HepG2 (cell line): ENCODE data around the gene DDT. TPM values are rescaled to one million over a fixed set of nuclear protein-coding genes. Genes with fewer than 3 reads are reported as not detected.

Experiments used
- DMAP1 ChIP-seq: IDR thresholded peaks from 2 replicates; pipeline ENCODE4 v1.6.1; 2016
- ELF4 ChIP-seq: sonication (generic); formaldehyde crosslinking; IDR thresholded peaks from 2 replicates; pipeline ENCODE4 v1.5.0; 2020; ENCODE audit warnings: missing genetic modification reagents, mild to moderate bottlenecking, moderate library complexity, borderline replicate concordance
- HDAC1 ChIP-seq: sonication (generic); formaldehyde crosslinking; IDR thresholded peaks from 2 replicates; pipeline ENCODE4 v1.5.1; 2020; ENCODE audit warnings: mild to moderate bottlenecking, missing genetic modification reagents
- KAT8 ChIP-seq: IDR thresholded peaks from 2 replicates; pipeline ENCODE4 v1.6.1; 2016; ENCODE audit warnings: missing genetic modification reagents, missing compliant biosample characterization
- MAFG ChIP-seq: sonication (generic); formaldehyde crosslinking; IDR thresholded peaks from 2 replicates; pipeline ENCODE4 v1.5.1; 2020; ENCODE audit warnings: mild to moderate bottlenecking, missing genetic modification reagents
- PTBP1 ChIP-seq: fragments of 200-400 bp; formaldehyde crosslinking; IDR thresholded peaks from 2 replicates; pipeline ENCODE4 v1.6.1; 2018; ENCODE audit warnings: low read length, low read depth; ENCODE audit not compliant: poor library complexity, severe bottlenecking
- RCOR2 ChIP-seq: IDR thresholded peaks from 2 replicates; pipeline ENCODE4 v1.6.1; 2016; ENCODE audit warnings: missing biosample characterization, missing genetic modification reagents
- SMYD3 ChIP-seq: sonication (generic); formaldehyde crosslinking; IDR thresholded peaks from 2 replicates; pipeline ENCODE4 v1.8.1; 2023; ENCODE audit warnings: mild to moderate bottlenecking, missing genetic modification reagents
- SOX13 ChIP-seq, 3 experiments: fragments of 450-650 bp in 1 of 3; sonication (generic) in 1 of 3; formaldehyde crosslinking in 1 of 3; IDR thresholded peaks in 2 of 3; conservative IDR thresholded peaks in 1 of 3; 2 replicates each; pipeline versions ENCODE4 v1.5.0 to v1.6.1; 2016 to 2020; ENCODE audit warnings: antibody characterized with exemption in 1 of 3, mild to moderate bottlenecking in 1 of 3, missing compliant biosample characterization in 1 of 3, missing genetic modification reagents in 1 of 3, moderate library complexity in 1 of 3
- SUZ12 ChIP-seq: fragments of 150-350 bp; IDR thresholded peaks from 2 replicates; pipeline ENCODE4 v1.6.1; 2014; ENCODE audit warnings: low read depth, low read length
- ZNF101 ChIP-seq: sonication (generic); formaldehyde crosslinking; IDR thresholded peaks from 2 replicates; pipeline ENCODE4 v1.4.0; 2020; ENCODE audit warnings: mild to moderate bottlenecking, low read depth, missing genetic modification reagents, borderline replicate concordance
- ZNF251 ChIP-seq: sonication (generic); formaldehyde crosslinking; IDR thresholded peaks from 2 replicates; pipeline ENCODE4 v1.9.0; 2021; ENCODE audit warnings: mild to moderate bottlenecking, missing genetic modification reagents
- ZNF549 ChIP-seq: sonication (generic); formaldehyde crosslinking; IDR thresholded peaks from 2 replicates; pipeline ENCODE4 v1.5.0; 2020; ENCODE audit warnings: missing genetic modification reagents
- ZNF761 ChIP-seq: sonication (generic); formaldehyde crosslinking; conservative IDR thresholded peaks from 2 replicates; pipeline ENCODE4 v1.4.0; 2020; ENCODE audit warnings: mild to moderate bottlenecking, missing genetic modification reagents
- ZNF850 ChIP-seq: sonication (generic); formaldehyde crosslinking; conservative IDR thresholded peaks from 2 replicates; pipeline ENCODE4 v1.9.0; 2021; ENCODE audit warnings: mild to moderate bottlenecking, missing genetic modification reagents
- polyA plus RNA-seq, 8 experiments: library from polyadenylated mRNA; depleted of rRNA in 3 of 8; stranded (reverse) in 7 of 8; unstranded in 1 of 8; fragments of >200 nt; fragmentation: Illumina TruSeq in 4 of 8; extraction: Trizol in 4 of 8; gene quantifications; 2 replicates each; pipeline versions ENCODE4 v1.2.1 to v1.2.3, GENCODE V29; 2011 to 2016; ENCODE audit warnings: low read depth in 4 of 8, missing spikeins in 1 of 8, mixed read lengths in 1 of 8; ENCODE audit not compliant: insufficient read depth in 1 of 8
- total RNA-seq, 5 experiments: library from RNA; depleted of rRNA; stranded (reverse); fragments of >200 nt; fragmentation: Illumina TruSeq; extraction: Trizol; gene quantifications; 2 replicates each; pipeline ENCODE4 v1.2.3, GENCODE V29; 2016; ENCODE audit warnings: low read depth in 1 of 5
- TF ChIP-seq, protein P1 (sequence below): sonication (generic); formaldehyde crosslinking; IDR thresholded peaks from 2 replicates; pipeline ENCODE4 v1.4.0; 2020; ENCODE audit warnings: missing genetic modification reagents, mild to moderate bottlenecking, borderline replicate concordance
- TF ChIP-seq, protein P2 (sequence below): sonication (generic); formaldehyde crosslinking; IDR thresholded peaks from 2 replicates; pipeline ENCODE4 v1.4.0; 2020; ENCODE audit warnings: missing genetic modification reagents
- TF ChIP-seq, protein P3 (sequence below): sonication (generic); formaldehyde crosslinking; conservative IDR thresholded peaks from 2 replicates; pipeline ENCODE4 v1.8.1; 2023; ENCODE audit warnings: missing genetic modification reagents
- TF ChIP-seq, protein P4 (sequence below): IDR thresholded peaks from 2 replicates; pipeline ENCODE4 v1.6.1; 2016
- TF ChIP-seq, protein P5 (sequence below): sonication (generic); formaldehyde crosslinking; IDR thresholded peaks from 2 replicates; pipeline ENCODE4 v1.8.1; 2022; ENCODE audit warnings: mild to moderate bottlenecking, missing genetic modification reagents

Gene DDT
- total and polyA plus RNA-seq, 2 of the 13 experiments (the other 11 are each of a cell fraction or from before 2014, with no cell fraction given), result 143 to 181 TPM

DNA sequence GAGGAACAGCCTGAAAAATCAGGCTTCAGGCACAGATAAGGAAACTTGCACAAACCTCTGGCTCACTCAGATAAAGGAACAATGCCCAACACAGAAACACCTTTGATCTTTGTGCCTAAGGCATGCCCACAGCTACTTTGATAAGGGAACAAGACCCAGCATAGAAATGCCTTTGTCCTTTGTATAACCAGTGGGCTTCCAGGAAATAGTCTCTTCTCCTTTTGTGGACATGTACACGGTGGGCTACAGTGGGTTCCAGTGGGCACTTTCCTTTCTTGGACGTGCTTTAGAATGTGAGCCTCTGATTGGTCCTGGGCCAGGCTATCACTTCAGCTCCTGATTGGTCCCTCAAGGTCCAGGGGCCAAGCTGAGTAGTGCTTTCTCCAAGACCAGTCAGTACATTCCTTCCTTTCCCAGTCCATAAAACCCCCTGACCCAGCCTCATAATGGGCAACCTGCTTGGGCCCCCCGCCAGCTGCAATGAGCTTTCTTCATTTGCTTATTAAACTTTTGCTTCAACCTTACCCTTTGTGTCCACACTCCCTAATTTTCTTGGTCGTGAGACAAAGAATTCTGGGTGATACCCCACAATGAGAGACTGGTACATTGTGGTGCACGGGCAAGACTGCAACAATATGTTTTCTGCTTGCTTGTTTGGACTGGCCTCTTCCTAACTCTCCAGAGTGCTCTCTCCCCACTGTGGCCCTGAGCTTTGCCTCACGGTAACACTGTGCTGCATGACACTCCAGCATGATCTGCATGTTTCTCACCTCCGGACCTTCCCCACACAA, 35.2 kb upstream of the DDT start (continued):
- TF ChIP-seq, protein P1, sequence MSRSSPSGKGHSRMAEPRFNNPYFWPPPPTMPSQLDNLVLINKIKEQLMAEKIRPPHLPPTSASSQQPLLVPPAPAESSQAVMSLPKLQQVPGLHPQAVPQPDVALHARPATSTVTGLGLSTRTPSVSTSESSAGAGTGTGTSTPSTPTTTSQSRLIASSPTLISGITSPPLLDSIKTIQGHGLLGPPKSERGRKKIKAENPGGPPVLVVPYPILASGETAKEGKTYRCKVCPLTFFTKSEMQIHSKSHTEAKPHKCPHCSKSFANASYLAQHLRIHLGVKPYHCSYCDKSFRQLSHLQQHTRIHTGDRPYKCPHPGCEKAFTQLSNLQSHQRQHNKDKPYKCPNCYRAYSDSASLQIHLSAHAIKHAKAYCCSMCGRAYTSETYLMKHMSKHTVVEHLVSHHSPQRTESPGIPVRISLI (CRISPR knock-in tag), result no peak
- TF ChIP-seq ZNF850 (CRISPR knock-in tag), result no peak
- TF ChIP-seq KAT8 (CRISPR knock-in tag), result no peak; the same call in 1 of the 2 replicates
- no peak for TF ChIP-seq ZNF251 (CRISPR knock-in tag)
- no peak for TF ChIP-seq ZNF101 (CRISPR knock-in tag)
- no peak for TF ChIP-seq SUZ12
- TF ChIP-seq ELF4, result no peak
- no peak for TF ChIP-seq ZNF549 (CRISPR knock-in tag)
- no peak for TF ChIP-seq SMYD3
- TF ChIP-seq, protein P2, sequence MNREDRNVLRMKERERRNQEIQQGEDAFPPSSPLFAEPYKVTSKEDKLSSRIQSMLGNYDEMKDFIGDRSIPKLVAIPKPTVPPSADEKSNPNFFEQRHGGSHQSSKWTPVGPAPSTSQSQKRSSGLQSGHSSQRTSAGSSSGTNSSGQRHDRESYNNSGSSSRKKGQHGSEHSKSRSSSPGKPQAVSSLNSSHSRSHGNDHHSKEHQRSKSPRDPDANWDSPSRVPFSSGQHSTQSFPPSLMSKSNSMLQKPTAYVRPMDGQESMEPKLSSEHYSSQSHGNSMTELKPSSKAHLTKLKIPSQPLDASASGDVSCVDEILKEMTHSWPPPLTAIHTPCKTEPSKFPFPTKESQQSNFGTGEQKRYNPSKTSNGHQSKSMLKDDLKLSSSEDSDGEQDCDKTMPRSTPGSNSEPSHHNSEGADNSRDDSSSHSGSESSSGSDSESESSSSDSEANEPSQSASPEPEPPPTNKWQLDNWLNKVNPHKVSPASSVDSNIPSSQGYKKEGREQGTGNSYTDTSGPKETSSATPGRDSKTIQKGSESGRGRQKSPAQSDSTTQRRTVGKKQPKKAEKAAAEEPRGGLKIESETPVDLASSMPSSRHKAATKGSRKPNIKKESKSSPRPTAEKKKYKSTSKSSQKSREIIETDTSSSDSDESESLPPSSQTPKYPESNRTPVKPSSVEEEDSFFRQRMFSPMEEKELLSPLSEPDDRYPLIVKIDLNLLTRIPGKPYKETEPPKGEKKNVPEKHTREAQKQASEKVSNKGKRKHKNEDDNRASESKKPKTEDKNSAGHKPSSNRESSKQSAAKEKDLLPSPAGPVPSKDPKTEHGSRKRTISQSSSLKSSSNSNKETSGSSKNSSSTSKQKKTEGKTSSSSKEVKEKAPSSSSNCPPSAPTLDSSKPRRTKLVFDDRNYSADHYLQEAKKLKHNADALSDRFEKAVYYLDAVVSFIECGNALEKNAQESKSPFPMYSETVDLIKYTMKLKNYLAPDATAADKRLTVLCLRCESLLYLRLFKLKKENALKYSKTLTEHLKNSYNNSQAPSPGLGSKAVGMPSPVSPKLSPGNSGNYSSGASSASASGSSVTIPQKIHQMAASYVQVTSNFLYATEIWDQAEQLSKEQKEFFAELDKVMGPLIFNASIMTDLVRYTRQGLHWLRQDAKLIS (CRISPR knock-in tag), result no peak
- TF ChIP-seq, protein P3, sequence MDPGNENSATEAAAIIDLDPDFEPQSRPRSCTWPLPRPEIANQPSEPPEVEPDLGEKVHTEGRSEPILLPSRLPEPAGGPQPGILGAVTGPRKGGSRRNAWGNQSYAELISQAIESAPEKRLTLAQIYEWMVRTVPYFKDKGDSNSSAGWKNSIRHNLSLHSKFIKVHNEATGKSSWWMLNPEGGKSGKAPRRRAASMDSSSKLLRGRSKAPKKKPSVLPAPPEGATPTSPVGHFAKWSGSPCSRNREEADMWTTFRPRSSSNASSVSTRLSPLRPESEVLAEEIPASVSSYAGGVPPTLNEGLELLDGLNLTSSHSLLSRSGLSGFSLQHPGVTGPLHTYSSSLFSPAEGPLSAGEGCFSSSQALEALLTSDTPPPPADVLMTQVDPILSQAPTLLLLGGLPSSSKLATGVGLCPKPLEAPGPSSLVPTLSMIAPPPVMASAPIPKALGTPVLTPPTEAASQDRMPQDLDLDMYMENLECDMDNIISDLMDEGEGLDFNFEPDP (CRISPR knock-in tag), result no peak
- TF ChIP-seq, protein P4, sequence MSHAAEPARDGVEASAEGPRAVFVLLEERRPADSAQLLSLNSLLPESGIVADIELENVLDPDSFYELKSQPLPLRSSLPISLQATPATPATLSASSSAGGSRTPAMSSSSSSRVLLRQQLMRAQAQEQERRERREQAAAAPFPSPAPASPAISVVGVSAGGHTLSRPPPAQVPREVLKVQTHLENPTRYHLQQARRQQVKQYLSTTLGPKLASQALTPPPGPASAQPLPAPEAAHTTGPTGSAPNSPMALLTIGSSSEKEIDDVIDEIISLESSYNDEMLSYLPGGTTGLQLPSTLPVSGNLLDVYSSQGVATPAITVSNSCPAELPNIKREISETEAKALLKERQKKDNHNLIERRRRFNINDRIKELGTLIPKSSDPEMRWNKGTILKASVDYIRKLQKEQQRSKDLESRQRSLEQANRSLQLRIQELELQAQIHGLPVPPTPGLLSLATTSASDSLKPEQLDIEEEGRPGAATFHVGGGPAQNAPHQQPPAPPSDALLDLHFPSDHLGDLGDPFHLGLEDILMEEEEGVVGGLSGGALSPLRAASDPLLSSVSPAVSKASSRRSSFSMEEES (CRISPR knock-in tag), result no peak
- TF ChIP-seq DMAP1, result 0 out of 2 replicates have a peak, but pooled peaks have one; percentile 40
- TF ChIP-seq MAFG (CRISPR knock-in tag), result no peak
- TF ChIP-seq HDAC1 (CRISPR knock-in tag), result 0 out of 2 replicates have a peak, but pooled peaks have one; percentile 33
- TF ChIP-seq SOX13 (IDR thresholded peaks at IDR 0.05), result peak; percentile 98
- TF ChIP-seq SOX13 (CRISPR knock-in tag; conservative IDR thresholded peaks at IDR 0.05 in 1 of 2, IDR thresholded peaks at IDR 0.05 in 1 of 2), result peak in 1 of 2 experiments; percentile 99; a peak in 2 of 4 replicates
- no peak for TF ChIP-seq PTBP1
- no peak for TF ChIP-seq RCOR2
- TF ChIP-seq, protein P5, sequence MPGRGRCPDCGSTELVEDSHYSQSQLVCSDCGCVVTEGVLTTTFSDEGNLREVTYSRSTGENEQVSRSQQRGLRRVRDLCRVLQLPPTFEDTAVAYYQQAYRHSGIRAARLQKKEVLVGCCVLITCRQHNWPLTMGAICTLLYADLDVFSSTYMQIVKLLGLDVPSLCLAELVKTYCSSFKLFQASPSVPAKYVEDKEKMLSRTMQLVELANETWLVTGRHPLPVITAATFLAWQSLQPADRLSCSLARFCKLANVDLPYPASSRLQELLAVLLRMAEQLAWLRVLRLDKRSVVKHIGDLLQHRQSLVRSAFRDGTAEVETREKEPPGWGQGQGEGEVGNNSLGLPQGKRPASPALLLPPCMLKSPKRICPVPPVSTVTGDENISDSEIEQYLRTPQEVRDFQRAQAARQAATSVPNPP (CRISPR knock-in tag), result no peak
- no peak for TF ChIP-seq ZNF761 (CRISPR knock-in tag)
